ENCODE results near the gene EFCAB13. TPM values are rescaled to one million over a fixed set of nuclear protein-coding genes. Genes with fewer than 3 reads are reported as not detected.

EFCAB13 gene
- total RNA-seq, 1 donor from 2014 or later: 3.3 TPM

GRCh38 chr17:47276868-47277267 is 46.9 kb upstream of the EFCAB13 start:
- H3K27me3 Mint-ChIP-seq (ENCODE audit: unreplicated experiment): no peaks in the 10 kb centered on the region
- H3K4me3 Mint-ChIP-seq (ENCODE audit: unreplicated experiment): no peak overlapping the region
- TF ChIP-seq, protein P1, sequence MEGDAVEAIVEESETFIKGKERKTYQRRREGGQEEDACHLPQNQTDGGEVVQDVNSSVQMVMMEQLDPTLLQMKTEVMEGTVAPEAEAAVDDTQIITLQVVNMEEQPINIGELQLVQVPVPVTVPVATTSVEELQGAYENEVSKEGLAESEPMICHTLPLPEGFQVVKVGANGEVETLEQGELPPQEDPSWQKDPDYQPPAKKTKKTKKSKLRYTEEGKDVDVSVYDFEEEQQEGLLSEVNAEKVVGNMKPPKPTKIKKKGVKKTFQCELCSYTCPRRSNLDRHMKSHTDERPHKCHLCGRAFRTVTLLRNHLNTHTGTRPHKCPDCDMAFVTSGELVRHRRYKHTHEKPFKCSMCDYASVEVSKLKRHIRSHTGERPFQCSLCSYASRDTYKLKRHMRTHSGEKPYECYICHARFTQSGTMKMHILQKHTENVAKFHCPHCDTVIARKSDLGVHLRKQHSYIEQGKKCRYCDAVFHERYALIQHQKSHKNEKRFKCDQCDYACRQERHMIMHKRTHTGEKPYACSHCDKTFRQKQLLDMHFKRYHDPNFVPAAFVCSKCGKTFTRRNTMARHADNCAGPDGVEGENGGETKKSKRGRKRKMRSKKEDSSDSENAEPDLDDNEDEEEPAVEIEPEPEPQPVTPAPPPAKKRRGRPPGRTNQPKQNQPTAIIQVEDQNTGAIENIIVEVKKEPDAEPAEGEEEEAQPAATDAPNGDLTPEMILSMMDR (IDR thresholded peaks at IDR 0.05; ENCODE audit: partially characterized antibody, unreplicated experiment): no peak
- no peak overlapping the region for H3K27ac Mint-ChIP-seq (ENCODE audit: unreplicated experiment)
- H3K4me1 Mint-ChIP-seq (ENCODE audit: low read depth, unreplicated experiment): peaks cover 15% of the 10 kb centered on the region
- no peaks in the 10 kb centered on the region for H3K36me3 Mint-ChIP-seq (ENCODE audit: unreplicated experiment)
- H3K9me3 Mint-ChIP-seq (ENCODE audit: unreplicated experiment): no peaks in the 10 kb centered on the region
- no peak for DNase-seq

- DNase-seq: no peak
- peaks cover 2% of the 10 kb centered on the region for H3K27me3 Mint-ChIP-seq (ENCODE audit: unreplicated experiment)
- peaks cover 15% of the 10 kb centered on the region for H3K4me1 Mint-ChIP-seq (ENCODE audit: low read depth, unreplicated experiment)
- no peak overlapping the region for H3K27ac Mint-ChIP-seq (ENCODE audit: unreplicated experiment)
- H3K9me3 Mint-ChIP-seq (ENCODE audit: unreplicated experiment): no peaks in the 10 kb centered on the region
- TF ChIP-seq, protein P1 (IDR thresholded peaks at IDR 0.05; ENCODE audit: partially characterized antibody, unreplicated experiment): no peak
- no peak overlapping the region for H3K4me3 Mint-ChIP-seq (ENCODE audit: unreplicated experiment)
- H3K36me3 Mint-ChIP-seq (ENCODE audit: unreplicated experiment): no peaks in the 10 kb centered on the region
Measured at GRCh38 chr17:47277921-47278320, 45.8 kb upstream of the EFCAB13 start.

DNA sequence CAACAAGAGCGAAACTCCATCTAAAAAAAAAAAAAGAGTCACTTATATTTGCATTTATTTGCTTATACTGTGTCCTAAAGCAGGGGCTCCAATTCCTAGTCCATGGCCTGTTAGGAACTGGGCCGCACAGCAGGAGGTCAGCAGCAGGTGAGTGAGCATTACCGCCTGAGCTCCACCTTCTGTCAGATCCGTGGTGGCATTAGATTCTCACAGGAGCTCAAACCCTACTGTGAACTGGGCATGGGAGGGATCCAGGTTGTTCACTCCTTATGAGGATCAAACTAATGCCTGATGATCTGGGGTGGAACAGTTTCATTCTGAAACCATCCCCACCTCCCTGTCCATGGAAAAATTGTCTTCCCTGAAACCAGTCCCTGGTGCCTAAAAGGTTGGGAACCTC is 45.2 kb upstream of the EFCAB13 start:
- no peaks in the 10 kb centered on the region for H3K36me3 Mint-ChIP-seq (ENCODE audit: unreplicated experiment)
- DNase-seq: no peak
- H3K4me1 Mint-ChIP-seq (ENCODE audit: low read depth, unreplicated experiment): peaks cover 15% of the 10 kb centered on the region
- peaks cover 2% of the 10 kb centered on the region for H3K27me3 Mint-ChIP-seq (ENCODE audit: unreplicated experiment)
- H3K27ac Mint-ChIP-seq (ENCODE audit: unreplicated experiment): no peak overlapping the region
- H3K9me3 Mint-ChIP-seq (ENCODE audit: unreplicated experiment): no peaks in the 10 kb centered on the region
- TF ChIP-seq, protein P1 (IDR thresholded peaks at IDR 0.05; ENCODE audit: partially characterized antibody, unreplicated experiment): no peak
- H3K4me3 Mint-ChIP-seq (ENCODE audit: unreplicated experiment): peak overlapping the region; percentile 10

- Mint-ChIP-seq H3K4me3 (ENCODE audit: unreplicated experiment) (peak overlapping the region; percentile 10), H3K27ac (ENCODE audit: unreplicated experiment) (no peak overlapping the region), H3K36me3 (ENCODE audit: unreplicated experiment) (no peaks in the 10 kb centered on the region), H3K9me3 (ENCODE audit: unreplicated experiment) (no peaks in the 10 kb centered on the region), H3K4me1 (ENCODE audit: low read depth, unreplicated experiment) (peaks cover 15% of the 10 kb centered on the region), H3K27me3 (ENCODE audit: unreplicated experiment) (peaks cover 2% of the 10 kb centered on the region)
- no peak for DNase-seq
- TF ChIP-seq, protein P1 (IDR thresholded peaks at IDR 0.05; ENCODE audit: partially characterized antibody, unreplicated experiment): no peak
Measured at GRCh38 chr17:47279062-47279801, 44.5 kb upstream of the EFCAB13 start.

GRCh38 chr17:47280072-47280811 is 43.5 kb upstream of the EFCAB13 start:
- H3K9me3 Mint-ChIP-seq (ENCODE audit: unreplicated experiment): no peaks in the 10 kb centered on the region

More at GRCh38 chr17:47280072-47280811, 43.5 kb upstream of the EFCAB13 start:
- Mint-ChIP-seq H3K4me1 (ENCODE audit: low read depth, unreplicated experiment) (peaks cover 12% of the 10 kb centered on the region), H3K27me3 (ENCODE audit: unreplicated experiment) (peaks cover 2% of the 10 kb centered on the region), H3K27ac (ENCODE audit: unreplicated experiment) (no peak overlapping the region), H3K36me3 (ENCODE audit: unreplicated experiment) (no peaks in the 10 kb centered on the region), H3K4me3 (ENCODE audit: unreplicated experiment) (no peak overlapping the region)
- TF ChIP-seq, protein P1 (IDR thresholded peaks at IDR 0.05; ENCODE audit: partially characterized antibody, unreplicated experiment): no peak
- no peak for DNase-seq
